GM23338 (cell line): ENCODE results near the gene PARD3. TPM values are rescaled to one million over a fixed set of nuclear protein-coding genes. Genes with fewer than 3 reads are reported as not detected.

ENCODE experiments used
- EZH2 ChIP-seq: fragments of 200-600 bp; sonication (generic); IDR thresholded peaks from one replicate; pipeline ENCODE4 v1.8.0; 2017; ENCODE audit warnings: antibody characterized with exemption, mild to moderate bottlenecking, low read depth; ENCODE audit not compliant: unreplicated experiment
- JUNB ChIP-seq: IDR thresholded peaks from one replicate; pipeline ENCODE4 v1.6.1; 2016; ENCODE audit warnings: antibody characterized with exemption; ENCODE audit not compliant: unreplicated experiment
- NANOG ChIP-seq: IDR thresholded peaks from 2 replicates; pipeline ENCODE4 v1.6.1; 2016; ENCODE audit warnings: antibody characterized with exemption, borderline replicate concordance
- REST ChIP-seq: IDR thresholded peaks from one replicate; pipeline ENCODE4 v1.6.1; 2018; ENCODE audit warnings: antibody characterized with exemption; ENCODE audit not compliant: unreplicated experiment
- STAT1 ChIP-seq: IDR thresholded peaks from one replicate; pipeline ENCODE4 v1.6.1; 2016; ENCODE audit warnings: antibody characterized with exemption; ENCODE audit not compliant: unreplicated experiment
- ZNF462 ChIP-seq: fragments of 250-450 bp; sonication (Bioruptor Pico); IDR thresholded peaks from 2 replicates; pipeline ENCODE4 v1.5.0; 2020; ENCODE audit warnings: mild to moderate bottlenecking, moderate library complexity
- polyA plus RNA-seq: library from polyadenylated mRNA; unstranded; fragments of >200 nt; fragmentation: Nextera tagmentation; extraction: Ambion mirVana; gene quantifications from 2 replicates; pipeline ENCODE4 v1.2.1, GENCODE V29; 2016
- total RNA-seq: library from RNA; depleted of rRNA; stranded (reverse); fragments of >200 nt; shearing (Covaris generic); gene quantifications from 2 replicates; pipeline ENCODE4 v1.2.3, GENCODE V29; 2014

The PARD3 gene
- total and polyA plus RNA-seq, 2 experiments from 2014 or later, result 30.2 to 51.4 TPM

- no peak for TF ChIP-seq ZNF462 (CRISPR knock-in tag)
- no peak for TF ChIP-seq STAT1
- TF ChIP-seq NANOG, result no peak
- TF ChIP-seq JUNB, result no peak
- TF ChIP-seq EZH2, result no peak
- TF ChIP-seq REST, result no peak
These were observed 221.7 kb downstream of the PARD3 start (continued) for GRCh38 chr10:34593374-34593890.
